HG03342 (cell line): ENCODE measurements around the gene CBL.

Experiments
- ATAC-seq: cut with Tn5 transposase; IDR thresholded peaks from one replicate; pipeline ENCODE4 v1.9.1; 2021; ENCODE audit warnings: mild to moderate bottlenecking, moderate library complexity; ENCODE audit not compliant: unreplicated experiment

CBL gene

DNA sequence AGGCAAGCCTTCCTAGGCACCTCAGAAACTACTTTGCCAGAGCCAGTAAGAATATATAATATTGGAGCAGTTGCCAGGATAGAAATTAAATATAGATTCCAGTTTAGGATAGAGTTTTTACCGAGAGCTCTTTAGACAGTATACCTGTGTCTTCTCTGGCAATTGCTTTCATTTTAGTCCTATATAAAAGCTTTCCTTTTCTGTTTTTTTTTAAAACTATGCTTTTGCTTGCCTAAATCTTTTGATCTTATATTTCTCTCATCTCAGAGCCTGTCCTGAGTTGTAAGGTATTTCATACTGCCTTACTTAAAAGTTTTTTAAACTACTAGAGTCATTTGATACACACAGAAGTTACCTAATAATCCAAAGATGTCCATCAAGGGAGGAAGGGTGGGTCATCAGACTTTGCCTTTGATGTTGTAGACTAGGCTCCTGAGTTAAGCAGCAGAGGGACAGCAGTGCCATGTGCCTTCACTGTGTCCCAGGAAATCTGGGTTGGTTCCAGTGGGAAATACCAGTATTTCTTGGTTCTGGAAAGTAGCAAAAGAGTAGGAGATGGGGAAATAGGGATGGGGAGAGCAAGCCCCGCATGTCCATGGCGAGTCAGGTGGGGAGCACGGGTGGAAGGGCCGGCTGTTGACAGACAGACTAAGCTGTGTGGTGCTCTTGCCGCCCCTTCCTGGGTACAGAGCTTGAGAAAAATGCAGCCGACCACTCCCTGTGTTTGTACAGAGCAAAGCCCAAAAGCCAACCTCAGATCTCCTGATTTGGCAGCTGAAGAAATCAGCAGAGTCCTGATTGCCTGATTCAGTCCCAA lies 99.6 kb downstream of the CBL start:
- ATAC-seq: no peak

DNA sequence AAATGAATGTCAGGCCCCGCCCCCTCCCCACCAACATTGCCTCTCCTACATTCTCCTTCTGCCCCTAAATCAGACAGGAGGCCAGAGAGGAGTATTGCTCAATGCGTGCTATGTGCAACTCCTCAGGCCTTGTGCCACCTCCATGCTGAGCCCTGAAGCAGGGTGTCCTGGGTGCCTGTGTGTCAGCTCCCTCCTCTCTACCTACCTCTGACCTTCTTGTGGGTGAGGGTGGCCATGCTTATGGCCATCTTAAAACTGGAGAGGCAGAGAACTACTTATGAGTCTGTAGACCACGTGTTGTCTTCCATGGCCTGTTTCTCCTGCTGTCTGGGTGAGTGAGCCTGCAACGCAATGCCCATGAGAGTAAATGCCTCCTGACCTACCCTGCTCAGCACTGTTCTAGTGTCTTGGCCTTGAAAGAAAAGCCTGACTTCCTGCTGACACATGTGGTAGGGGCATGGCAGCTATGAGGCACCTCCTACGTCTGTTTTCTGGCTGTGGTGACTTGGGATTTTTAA lies 100.3 kb downstream of the CBL start:
- ATAC-seq: no peak

DNA sequence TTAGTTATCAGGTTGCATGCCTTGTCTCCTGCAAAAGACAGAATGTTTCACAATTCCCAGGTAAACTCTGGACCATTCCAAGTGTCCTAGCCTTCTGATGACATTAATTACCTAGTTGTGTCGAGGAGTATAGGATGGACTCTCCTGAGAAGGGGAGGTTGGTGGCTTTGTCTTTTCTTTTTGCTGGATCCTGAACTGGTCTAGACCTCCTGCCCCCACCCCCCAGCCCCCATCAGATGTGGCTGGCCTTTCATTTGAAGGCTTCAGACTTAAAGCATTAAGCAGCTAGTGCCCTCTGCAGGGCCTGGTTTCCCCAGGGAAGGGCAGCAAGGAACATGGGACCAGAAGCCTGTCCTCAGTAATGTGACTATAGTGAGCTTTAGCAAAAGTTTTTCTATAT lies 101.1 kb downstream of the CBL start:
- ATAC-seq: no peak

DNA sequence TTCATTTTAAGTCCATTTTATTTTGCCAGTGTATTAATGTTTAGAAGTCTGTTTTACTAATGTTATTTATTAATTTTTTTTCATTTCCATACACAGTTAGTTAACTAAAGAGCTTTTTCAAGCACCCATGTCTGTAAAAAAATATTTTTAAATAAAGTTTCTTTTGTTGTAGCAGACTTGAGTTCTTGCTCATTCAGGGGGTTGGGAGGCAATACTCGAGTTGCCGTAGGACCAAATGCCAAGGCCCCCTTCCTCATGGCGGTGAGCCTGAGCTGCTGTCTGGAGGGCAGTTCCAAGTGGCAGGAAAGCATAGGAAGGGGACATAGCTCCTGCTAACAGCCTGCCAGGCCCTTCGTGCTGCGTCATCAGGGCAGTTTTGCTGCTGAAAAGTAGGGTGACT lies 101.8 kb downstream of the CBL start:
- ATAC-seq: no peak

DNA sequence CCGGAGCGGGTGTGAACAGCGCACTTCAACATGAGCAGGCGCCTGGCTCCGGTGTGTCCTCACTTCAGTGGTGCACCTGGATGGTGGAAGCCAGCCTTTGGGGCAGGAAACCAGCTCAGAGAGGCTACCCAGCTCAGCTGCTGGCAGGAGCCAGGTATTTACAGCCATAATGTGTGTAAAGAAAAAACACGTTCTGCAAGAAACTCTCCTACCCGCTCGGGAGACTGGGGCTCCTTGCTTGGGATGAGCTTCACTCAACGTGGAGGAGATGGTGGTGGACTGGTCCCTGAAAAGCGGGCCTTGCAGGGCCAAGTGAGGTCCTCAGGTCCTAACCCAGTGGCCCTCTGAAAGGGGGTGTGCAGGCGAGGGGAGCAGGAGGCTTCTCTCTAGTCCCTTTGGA lies 103.3 kb downstream of the CBL start:
- ATAC-seq: no peak

DNA sequence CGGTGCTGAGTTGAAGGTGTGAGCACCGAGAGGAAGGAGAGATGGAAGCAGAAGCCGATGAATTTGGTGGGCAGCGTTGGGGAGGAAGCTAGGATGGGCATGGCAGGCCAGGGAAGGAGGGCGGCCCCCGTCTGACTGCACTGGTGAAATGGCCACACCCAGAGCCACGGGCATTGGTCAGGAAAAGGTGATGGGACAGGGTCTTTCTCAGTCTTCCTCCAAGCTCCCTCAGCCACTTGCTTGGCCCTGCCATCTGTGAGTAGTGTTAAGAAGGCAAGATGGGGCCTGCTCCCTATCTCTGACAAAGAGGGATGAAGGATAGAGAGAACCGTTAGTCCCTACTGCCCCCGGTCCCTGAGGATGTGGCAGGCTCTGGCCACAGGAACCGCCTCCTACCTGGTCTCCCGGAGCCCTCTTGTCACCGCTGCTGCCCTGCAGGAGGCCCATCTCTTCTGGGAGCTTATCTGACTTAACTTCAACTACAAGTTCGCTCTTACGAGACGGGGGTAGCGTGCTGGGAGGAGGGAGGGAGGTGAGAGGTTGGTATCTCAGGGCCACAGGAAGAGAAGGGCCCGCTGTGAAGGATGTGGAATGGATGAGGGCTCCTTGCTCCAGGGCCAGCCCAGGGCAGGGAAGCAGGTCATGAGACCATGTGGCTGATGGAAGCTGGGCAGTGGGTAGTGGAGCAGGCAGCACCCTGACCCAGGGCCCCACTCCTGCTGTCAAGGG lies 104.0 kb downstream of the CBL start:
- no peak for ATAC-seq

DNA sequence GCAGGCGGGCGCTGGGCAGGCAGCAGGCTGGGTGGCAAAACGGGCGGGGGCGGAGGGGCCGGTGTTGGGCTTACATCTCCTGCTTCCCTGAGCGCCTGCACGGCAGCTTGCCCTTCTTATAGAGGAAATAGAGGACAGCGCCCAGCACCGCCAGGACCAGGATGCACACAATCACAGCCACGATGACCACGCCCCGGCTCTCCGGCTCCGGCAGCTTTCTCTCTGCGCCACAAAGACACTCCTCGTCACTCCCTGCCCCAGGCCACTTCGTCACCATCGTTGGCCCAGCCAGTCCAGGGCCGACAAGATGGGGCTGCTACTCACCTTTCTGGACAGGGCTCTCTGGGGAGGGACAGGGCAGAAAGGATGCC lies 104.5 kb downstream of the CBL start:
- ATAC-seq: no peak

DNA sequence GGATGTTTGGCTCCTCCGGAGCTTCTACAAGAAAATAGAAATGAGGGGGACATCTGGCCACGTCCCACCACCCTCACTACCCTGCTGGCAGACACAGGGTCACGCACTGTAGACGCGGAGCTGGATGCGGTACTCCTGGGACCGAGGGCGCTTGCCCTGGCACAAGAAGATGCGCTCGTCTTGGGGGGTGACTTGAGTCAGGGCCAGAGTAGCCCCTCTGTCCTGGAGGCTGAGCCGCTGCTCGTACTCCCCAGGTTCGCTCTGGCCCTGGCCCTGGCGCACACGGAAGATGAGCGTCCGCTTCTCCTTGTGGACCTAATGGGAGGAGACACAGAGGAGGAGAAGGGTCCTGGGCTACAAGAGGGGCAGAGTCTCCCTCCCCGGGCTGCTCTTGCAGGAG lies 108.6 kb downstream of the CBL start:
- no peak for ATAC-seq

DNA sequence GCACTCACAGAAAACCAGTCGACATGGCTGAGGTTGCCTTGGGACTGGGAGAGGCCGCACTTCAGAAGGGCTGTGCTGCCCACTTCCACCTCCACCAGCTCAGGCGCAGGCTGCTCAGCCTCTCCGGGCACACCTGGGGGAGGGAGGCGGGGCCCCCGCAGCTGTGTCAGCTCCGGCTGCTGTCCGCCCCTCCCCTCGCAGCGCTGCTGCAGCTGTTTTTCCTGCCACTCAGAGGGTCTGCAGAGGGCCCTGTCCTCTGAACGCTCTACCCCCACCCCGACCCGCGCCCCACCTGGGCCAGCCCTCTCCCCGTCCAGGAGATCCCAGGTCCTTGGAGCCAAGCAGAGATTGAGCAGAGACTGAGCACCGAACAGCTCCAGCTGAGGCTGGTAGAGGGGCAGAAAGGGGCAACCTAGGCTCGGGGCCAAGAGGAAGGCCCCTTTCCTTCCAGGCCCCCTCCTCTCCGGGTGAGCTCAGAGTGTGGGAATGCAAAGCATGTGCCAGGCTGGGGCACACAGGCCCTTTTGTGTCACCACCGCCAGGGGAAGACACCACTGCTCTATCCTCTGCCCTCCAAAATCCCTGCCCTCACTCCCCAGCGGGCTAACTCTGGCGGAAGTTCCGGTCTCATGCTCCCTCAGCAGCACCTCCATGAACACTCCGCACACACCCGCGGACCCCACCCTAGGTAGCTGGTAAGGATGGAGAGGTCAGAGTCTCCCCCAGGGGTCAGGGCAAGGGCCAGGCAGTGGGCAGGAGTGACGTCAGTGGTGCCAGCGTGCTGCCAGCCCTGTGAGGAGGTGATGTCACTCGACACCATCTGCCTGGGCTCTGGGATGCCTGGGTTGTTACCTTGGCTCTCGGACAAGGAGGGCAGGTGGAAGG lies 109.2 kb downstream of the CBL start:
- no peak for ATAC-seq

DNA sequence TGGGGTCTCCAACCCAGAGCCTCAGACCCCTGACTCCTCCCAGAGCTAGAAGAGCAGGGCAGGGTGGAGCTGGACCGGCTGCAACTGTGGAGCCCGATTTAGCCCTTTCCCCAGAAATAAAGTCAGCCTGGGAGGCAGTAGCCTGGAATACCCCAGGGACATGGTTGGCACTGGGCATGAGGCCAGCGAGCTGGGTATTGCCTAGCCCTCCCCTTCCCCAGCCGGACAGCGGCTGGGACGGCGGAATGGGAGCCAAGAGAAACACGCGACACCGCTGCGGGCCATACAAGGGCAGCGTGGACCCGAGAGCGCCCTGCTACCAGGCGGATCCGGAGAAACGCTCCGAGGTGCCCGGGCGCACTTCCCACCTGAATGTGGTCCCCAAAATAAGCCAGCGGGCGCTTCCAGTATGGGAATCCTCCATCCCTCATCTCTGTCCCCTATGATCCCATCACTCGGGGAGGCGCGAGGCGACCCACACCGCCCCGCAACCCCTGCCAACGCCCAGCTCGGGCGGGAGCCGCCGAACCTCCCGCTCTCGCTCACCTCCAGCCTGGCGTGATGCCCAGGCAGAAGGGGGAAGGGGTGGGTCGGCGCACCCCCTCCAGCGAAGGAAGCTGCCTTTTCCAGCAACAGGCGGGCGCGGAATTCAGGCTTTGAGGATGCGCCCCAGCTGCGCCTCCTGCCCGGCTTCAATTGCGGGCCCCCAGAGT lies 110.0 kb downstream of the CBL start:
- no peak for ATAC-seq

DNA sequence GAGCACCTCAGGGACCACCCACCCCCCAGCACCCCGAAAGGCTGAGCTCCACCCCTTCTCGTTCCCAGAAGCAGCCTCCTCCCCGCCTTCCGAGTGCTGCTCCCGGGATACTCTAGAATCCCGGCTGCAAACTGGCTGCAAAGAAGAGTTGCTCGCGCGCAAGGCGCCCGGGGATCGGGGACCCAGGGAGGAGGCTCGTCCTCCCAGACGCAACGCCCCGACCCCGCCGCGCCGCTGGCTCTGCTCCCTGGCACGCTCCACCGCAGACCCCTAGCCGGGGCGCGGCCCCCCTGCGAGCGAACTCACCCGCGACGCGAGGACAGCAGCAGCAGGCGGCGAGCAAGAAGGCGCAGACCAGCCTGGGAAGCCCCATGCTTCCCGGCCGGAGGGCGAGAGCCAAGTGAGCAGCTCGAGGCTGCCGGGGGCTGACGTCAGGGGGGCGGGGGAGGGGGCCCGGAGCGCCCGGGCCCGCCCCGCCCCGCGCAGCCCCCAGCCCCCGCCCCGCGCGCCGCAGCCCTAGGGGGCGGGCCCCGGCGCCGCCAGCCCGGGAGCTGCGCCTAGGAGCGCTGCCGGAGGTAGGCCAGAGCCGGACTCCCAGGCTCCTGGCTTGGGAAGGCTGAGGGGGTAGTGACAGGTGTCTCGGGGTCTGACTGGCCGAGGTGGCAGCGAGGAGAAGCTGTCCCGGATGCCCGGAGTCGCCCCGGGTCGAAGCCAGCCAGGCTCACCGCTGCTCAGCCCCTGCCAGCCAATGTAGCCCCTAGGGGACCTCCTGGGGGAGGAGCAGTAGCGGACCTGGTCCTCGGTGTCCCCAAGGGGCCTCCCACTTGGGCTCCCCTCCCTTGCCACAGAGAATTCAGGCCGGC lies 110.8 kb downstream of the CBL start, which contains the start of gene MCAM:
TSS of gene MCAM (minus strand) at position 402 of the 863 bp plus-strand sequence. CDS start at position 373, 29 bp downstream.
- no peak for ATAC-seq

DNA sequence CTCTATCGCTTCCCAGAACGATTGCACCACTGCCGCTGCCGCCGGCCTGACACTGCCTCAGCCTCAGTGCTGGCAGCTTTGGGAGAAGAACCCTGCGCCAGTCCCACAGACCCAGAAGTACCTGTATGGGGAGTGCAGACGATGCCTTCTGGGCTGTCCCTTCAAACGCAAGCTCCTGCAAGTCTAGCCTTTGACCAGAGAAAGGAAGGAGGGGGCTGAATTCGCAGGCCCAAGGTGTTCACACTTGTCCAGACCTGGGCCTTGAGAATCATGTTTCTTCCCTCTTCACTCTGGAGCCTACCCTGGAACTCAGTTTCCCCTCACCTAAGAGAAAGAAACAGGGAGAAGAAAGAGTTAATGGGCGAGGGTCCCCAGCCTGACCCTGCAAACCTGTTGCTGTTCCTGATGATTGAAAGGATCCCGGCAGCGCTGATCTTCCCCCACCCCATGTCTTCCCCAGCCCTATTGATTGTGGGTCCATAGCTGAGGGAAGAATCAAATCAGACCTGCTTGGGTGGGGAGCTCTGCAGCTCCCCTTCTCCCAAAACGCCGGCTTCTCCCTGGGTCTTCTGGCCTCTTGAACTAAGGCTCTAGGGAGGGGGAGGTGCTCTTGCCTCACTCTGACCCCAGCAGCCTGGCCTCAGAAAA lies 111.6 kb downstream of the CBL start:
- ATAC-seq: no peak

DNA sequence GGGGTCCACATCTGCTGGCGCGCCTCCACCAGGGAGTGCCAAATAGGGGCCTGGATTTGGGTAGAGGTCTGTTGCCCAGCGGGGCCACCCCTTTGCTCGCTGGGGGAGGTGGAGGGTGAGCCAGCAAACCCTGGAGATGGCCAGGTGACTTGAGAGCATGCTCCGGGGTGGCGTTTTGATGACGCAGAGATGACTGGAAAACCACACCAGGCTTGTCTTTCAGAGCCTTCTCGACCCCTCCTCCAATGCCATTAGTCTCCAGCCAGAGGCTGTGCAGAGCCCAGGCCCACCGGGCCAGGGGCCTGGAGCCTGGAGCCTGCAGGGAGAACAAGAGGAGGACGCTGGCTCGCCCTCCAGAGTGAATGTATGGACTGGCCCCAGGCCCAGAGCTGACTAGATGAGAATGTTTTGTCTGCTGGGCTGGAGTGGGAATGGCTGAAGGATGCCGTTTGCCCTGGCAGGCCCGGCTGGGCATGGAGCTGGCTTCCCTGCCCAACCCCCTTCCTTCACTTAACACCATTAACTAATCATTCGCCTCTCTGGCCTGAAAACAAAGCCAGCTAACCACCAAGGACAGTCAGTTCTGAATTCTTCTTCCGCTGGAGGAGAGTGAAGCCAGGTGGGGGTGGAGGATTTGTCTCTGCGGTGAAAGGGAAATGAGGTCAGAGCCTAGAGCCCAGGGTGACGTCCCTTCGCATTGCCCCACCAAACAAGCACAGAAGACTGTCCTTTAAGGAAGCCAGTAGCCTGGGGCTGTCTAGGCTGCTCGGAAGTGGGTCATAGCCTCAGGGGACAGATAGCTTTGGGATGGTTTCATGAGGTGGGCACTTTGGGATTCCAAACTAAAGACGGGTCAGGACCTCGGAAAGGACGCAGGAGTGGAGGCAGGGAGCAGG lies 112.3 kb downstream of the CBL start:
- no peak for ATAC-seq

DNA sequence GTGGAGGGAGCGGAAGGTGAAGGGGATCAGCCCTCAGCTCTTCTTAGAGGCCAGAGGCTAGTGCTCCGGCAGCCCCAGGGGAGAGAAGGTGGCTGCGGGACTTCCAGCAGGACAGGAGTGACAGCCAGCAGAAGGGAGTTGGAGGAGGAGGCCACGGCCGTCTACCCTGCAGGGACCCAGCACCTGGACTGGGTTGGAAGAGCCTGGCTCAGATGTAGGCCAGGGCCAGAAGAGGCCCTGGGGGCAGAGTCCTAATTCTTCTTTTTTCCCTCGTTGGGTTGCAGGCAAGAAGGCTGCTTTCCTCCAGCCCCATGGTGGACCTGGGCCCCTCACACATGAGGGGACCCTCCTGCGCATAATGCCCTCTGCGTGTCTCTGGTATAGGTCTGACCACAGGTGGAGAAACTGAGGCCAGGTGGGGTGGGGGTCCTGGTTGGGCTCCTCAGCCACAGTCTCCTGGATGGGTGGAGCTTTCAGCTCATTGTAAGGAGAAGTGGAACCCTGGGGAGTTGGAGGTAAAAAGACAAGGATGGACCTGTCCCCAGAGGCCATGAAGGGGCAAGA lies 113.1 kb downstream of the CBL start:
- no peak for ATAC-seq

DNA sequence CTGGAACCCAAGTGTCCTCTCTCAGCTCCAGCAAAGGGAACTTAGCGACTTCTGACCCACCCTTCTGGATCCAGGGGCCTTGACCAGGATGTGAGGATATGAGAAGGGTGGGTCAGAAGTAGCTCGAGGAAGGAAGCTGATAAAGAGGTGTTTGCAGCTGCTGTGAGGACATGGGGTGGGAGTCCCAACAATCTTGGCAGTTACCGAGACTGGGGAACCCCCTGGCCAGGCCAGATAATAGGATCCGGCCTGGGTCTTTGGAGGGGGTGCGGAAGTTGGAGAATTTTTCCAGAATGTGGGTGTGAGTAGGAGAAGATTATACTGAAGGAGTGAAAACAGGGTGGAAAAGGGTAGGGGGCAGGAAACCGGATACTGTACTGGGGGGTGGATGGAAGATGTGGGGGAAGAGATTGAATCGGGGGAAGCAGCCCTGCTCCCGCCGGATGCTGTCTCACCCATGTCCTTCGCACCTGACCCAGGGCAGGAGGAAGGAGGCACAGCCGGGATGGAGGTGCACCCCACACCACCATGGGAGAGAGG lies 113.6 kb downstream of the CBL start:
- no peak for ATAC-seq

DNA sequence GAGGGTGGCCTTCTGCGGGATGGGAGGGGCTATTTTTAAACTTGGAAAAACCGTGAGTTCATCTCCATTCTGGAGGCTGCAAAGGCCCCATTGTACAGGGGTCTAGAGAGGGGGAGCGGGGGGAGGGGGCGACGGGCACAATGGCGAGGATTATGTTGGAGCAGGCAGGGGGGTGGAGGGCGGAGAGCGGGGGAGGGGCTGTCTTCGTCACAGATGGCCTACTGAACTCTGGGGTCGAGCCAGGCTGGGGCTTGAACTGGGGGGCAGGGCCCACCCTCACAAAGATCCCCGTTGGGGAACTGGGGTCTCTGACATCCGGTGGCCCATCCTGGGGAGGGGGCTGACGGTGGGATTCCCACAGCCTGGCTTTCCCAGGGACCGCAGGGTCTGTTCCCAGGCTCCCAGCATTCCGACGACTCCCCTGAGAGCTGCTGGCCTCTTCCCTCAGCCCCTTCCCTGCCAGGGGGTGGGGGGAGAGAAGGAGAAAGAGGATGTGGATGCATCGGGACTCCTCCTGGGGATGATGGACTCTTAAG lies 114.2 kb downstream of the CBL start:
- no peak for ATAC-seq
